ENCODE measurements around the gene ATP6V1E1. TPM values are rescaled to one million over a fixed set of nuclear protein-coding genes. Genes with fewer than 3 reads are reported as not detected.

ATP6V1E1 gene
- total RNA-seq, 1 experiment from 2014 or later = 121 TPM

DNA sequence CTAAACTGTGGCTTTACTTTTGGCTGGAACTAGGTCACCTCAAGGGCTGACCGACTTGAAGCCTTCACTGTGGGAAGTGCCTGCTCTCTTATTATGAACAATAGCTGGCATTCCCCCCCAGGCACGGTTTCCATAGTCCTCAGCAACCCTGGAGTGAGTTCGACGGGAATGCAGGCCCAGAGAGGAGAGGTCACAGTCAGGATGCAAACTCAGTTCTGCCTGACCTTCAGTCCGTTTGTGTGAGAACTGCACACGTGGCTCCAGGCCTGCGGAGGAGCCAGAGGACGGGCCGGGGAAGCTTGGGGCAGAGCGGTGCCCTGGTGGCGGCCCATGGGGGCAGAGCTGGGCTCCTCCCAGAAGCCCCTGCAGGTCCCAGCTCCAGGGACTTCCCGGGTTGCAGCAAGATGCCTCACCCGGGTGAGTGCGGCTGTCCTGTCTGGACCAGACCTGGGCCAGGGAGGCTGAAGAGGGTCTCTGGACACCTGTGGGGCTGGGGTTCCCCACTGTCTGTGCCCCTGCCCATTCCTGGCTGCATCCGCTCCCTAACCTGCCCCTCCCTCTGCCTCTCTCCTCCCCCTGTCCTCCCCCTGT lies 48.0 kb downstream of the ATP6V1E1 start:
- Histone ChIP-seq H3K27me3 (replicated peaks; ENCODE audit: insufficient read depth, low read depth, low read length, poor library complexity) (no peaks in the 10 kb centered on the region), H3K4me3 (ENCODE audit: low read depth, low read length, poor library complexity, severe bottlenecking) (no peak overlapping the region), H3K9me3 (ENCODE audit: low read depth, low read length, poor library complexity, severe bottlenecking) (no peaks in the 10 kb centered on the region), H3K27ac (ENCODE audit: low read depth, low read length, poor library complexity, severe bottlenecking) (no peak overlapping the region), H3K36me3 (ENCODE audit: insufficient read depth, low read length, poor library complexity, severe bottlenecking) (no peaks in the 10 kb centered on the region), H3K4me1 (ENCODE audit: insufficient read depth, low read length, poor library complexity, severe bottlenecking) (peaks cover 27% of the 10 kb centered on the region)
- no peak for DNase-seq (ENCODE audit: low spot score)
- no TSS peak for BruUV-seq (replicated peaks)
- ChIA-PET CTCF (no interaction called here), POLR2A (ENCODE audit: low non-redundant PET) (no interaction called here)
- TF ChIP-seq, protein P1, sequence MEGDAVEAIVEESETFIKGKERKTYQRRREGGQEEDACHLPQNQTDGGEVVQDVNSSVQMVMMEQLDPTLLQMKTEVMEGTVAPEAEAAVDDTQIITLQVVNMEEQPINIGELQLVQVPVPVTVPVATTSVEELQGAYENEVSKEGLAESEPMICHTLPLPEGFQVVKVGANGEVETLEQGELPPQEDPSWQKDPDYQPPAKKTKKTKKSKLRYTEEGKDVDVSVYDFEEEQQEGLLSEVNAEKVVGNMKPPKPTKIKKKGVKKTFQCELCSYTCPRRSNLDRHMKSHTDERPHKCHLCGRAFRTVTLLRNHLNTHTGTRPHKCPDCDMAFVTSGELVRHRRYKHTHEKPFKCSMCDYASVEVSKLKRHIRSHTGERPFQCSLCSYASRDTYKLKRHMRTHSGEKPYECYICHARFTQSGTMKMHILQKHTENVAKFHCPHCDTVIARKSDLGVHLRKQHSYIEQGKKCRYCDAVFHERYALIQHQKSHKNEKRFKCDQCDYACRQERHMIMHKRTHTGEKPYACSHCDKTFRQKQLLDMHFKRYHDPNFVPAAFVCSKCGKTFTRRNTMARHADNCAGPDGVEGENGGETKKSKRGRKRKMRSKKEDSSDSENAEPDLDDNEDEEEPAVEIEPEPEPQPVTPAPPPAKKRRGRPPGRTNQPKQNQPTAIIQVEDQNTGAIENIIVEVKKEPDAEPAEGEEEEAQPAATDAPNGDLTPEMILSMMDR (conservative IDR thresholded peaks at IDR 0.05; ENCODE audit: low read depth, low read length) = no peak
- no peak for TF ChIP-seq EZH2 (IDR thresholded peaks at IDR 0.05; ENCODE audit: borderline replicate concordance, low read depth, low read length, poor library complexity, severe bottlenecking)
- intact Hi-C loops (cut with micrococcal nuclease; ENCODE audit: unreplicated experiment) = no loop called here

DNA sequence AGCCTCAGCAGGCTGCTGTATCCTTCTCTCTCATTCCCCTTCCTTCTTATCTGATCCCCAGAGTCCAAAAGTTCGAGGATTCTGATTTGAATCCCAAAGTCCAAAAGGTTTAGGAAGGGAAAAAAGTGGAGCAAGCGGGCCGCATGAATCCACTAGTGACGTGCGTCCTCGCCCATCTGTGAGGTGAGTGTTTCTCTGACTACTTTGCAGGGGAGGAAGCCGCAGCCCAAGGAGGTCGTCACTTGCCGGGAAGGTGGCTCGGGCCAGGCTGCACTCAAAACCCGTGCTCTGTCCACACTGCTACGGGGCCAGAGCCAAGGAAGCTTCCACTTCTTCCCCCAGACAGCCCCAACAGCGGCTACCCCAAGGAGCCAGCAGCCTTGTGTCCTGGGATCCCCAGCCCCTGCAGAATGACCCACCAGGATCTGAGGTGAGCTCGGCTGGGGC lies 49.0 kb downstream of the ATP6V1E1 start:
- Histone ChIP-seq H3K4me1 (ENCODE audit: insufficient read depth, low read length, poor library complexity, severe bottlenecking) (peaks cover 28% of the 10 kb centered on the region), H3K9me3 (ENCODE audit: low read depth, low read length, poor library complexity, severe bottlenecking) (no peaks in the 10 kb centered on the region), H3K27me3 (replicated peaks; ENCODE audit: insufficient read depth, low read depth, low read length, poor library complexity) (no peaks in the 10 kb centered on the region), H3K27ac (ENCODE audit: low read depth, low read length, poor library complexity, severe bottlenecking) (no peak overlapping the region), H3K4me3 (ENCODE audit: low read depth, low read length, poor library complexity, severe bottlenecking) (no peak overlapping the region), H3K36me3 (ENCODE audit: insufficient read depth, low read length, poor library complexity, severe bottlenecking) (no peaks in the 10 kb centered on the region)
- no peak for DNase-seq (ENCODE audit: low spot score)
- intact Hi-C loops (cut with micrococcal nuclease; ENCODE audit: unreplicated experiment) = loop anchor here (5.0 to 10.0 kb wide), 2 partner anchors 65 to 128 kb away; no protein-coding TSS in a partner anchor
- TF ChIP-seq EZH2 (IDR thresholded peaks at IDR 0.05; ENCODE audit: borderline replicate concordance, low read depth, low read length, poor library complexity, severe bottlenecking) = no peak
- TF ChIP-seq, protein P1 (conservative IDR thresholded peaks at IDR 0.05; ENCODE audit: low read depth, low read length) = no peak
- ChIA-PET POLR2A (ENCODE audit: low non-redundant PET) (no interaction called here), CTCF (interaction anchor here (0.5 kb wide), 1 partner anchor 49 kb away, joined by 3 read pairs; no protein-coding TSS in a partner anchor)
- BruUV-seq (replicated peaks) = no TSS peak

DNA sequence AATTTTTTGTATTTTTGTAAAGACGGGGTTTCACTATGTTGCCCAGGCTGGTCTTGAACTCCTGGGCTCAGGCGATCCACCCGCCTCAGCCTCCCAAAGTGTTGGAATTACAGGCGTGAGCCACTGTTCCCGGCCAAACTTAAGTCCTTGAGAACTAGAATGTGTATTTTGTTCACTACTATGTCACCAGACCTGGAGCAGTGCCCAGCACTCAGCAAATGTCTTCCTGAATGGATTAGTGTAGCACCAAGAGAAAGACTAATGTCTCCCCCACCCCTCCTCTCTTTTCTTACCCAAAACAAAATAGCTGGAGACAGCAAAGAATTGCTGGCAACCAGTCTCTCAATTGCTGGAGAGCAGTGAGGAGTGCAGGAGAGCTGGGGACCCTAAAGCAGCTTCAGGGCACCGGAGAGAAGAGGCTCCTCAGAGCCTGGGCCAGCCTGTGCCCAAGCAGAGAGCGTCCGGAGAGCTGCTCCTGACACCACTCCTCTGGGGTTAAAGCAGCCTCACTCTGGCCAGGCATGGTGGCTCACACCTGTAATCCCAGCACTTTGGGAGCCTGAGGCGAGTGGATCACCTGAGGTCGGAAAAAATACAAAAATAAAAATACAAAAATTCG lies 50.3 kb downstream of the ATP6V1E1 start:
- Histone ChIP-seq H3K4me3 (ENCODE audit: low read depth, low read length, poor library complexity, severe bottlenecking) (no peak overlapping the region), H3K27me3 (replicated peaks; ENCODE audit: insufficient read depth, low read depth, low read length, poor library complexity) (no peaks in the 10 kb centered on the region), H3K27ac (ENCODE audit: low read depth, low read length, poor library complexity, severe bottlenecking) (peak overlapping the region; percentile 72), H3K36me3 (ENCODE audit: insufficient read depth, low read length, poor library complexity, severe bottlenecking) (no peaks in the 10 kb centered on the region), H3K9me3 (ENCODE audit: low read depth, low read length, poor library complexity, severe bottlenecking) (no peaks in the 10 kb centered on the region), H3K4me1 (ENCODE audit: insufficient read depth, low read length, poor library complexity, severe bottlenecking) (peaks cover 28% of the 10 kb centered on the region)
- intact Hi-C loops (cut with micrococcal nuclease; ENCODE audit: unreplicated experiment) = loop anchor here (5.0 to 10.0 kb wide), 2 partner anchors 67 to 129 kb away; no protein-coding TSS in a partner anchor
- ChIA-PET POLR2A (ENCODE audit: low non-redundant PET) (interaction anchor here (0.6 kb wide), 2 partner anchors 220 to 321 kb away, joined by 4 to 5 read pairs; no protein-coding TSS in a partner anchor), CTCF (no interaction called here)
- TF ChIP-seq, protein P1 (conservative IDR thresholded peaks at IDR 0.05; ENCODE audit: low read depth, low read length) = no peak
- TF ChIP-seq EZH2 (IDR thresholded peaks at IDR 0.05; ENCODE audit: borderline replicate concordance, low read depth, low read length, poor library complexity, severe bottlenecking) = no peak
- peak; percentile 97 for DNase-seq (ENCODE audit: low spot score)
- no TSS peak for BruUV-seq (replicated peaks)
